Neutrophil (primary cell): ENCODE data around the gene GCLC.

Experiments
- H3K27ac ChIP-seq: fragments of 200-600 bp; sonication (generic); 2 replicates; pipeline ENCODE4 v1.5.1; 2016; ENCODE audit warnings: mild to moderate bottlenecking, moderate library complexity
- H3K27me3 ChIP-seq: fragments of 200-600 bp; sonication (generic); 2 replicates; pipeline ENCODE4 v1.6.0; 2016; ENCODE audit warnings: mild to moderate bottlenecking
- H3K36me3 ChIP-seq: fragments of 200-600 bp; sonication (generic); 2 replicates; pipeline ENCODE4 v1.5.1; 2017
- H3K4me1 ChIP-seq, 2 experiments: fragments of 200-600 bp in 1 of 2; sonication (generic) in 1 of 2; 1 replicate in 1 of 2; 2 replicates in 1 of 2; pipeline versions ENCODE4 v1.5.1 to v1.6.1; 2013 to 2016; ENCODE audit warnings: low read depth in 1 of 2, low read length in 1 of 2, mild to moderate bottlenecking in 1 of 2, moderate library complexity in 1 of 2; ENCODE audit not compliant: control insufficient read depth in 1 of 2, insufficient read depth in 1 of 2
- H3K4me3 ChIP-seq, 2 experiments: fragments of 200-600 bp in 1 of 2; sonication (generic) in 1 of 2; 1 replicate in 1 of 2; 2 replicates in 1 of 2; pipeline ENCODE4 v1.5.1; 2013 to 2016; ENCODE audit warnings: low read depth in 1 of 2, low read length in 1 of 2, mild to moderate bottlenecking in 1 of 2, moderate library complexity in 1 of 2
- H3K9me3 ChIP-seq: fragments of 200-600 bp; sonication (generic); 2 replicates; pipeline ENCODE4 v1.5.1; 2016
- CTCF ChIP-seq: fragments of 200-600 bp; sonication (generic); IDR thresholded peaks from 2 replicates; pipeline ENCODE4 v1.5.1; 2016; ENCODE audit warnings: antibody characterized with exemption

The GCLC gene

DNA sequence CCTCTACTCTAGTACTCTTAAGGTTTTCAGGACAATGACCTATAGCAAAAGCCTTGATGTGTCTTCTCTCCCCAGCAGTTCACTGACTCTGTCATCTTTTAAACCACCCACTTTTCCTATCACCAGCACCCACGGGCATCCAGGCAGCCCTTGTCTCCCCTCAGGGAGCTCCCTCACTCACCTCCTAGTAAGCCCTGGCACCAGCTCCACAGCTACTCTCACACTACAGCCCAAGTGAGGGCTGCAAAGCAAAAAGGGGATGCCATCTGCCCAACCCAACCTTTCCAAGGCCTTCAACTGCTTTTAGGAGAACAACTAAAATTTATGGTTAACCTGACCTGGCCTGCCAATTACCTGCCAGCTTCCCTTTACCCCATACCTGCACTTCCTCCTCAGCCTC, 26.0 kb downstream of the GCLC start:
- Histone ChIP-seq H3K9me3 (no peaks in the 10 kb centered on the region), H3K4me3 (no peak overlapping the region), H3K4me1 (no peaks in the 10 kb centered on the region), H3K27me3 (no peaks in the 10 kb centered on the region), H3K27ac (no peak overlapping the region), H3K36me3 (peaks cover 13% of the 10 kb centered on the region)
- no peak for TF ChIP-seq CTCF

DNA sequence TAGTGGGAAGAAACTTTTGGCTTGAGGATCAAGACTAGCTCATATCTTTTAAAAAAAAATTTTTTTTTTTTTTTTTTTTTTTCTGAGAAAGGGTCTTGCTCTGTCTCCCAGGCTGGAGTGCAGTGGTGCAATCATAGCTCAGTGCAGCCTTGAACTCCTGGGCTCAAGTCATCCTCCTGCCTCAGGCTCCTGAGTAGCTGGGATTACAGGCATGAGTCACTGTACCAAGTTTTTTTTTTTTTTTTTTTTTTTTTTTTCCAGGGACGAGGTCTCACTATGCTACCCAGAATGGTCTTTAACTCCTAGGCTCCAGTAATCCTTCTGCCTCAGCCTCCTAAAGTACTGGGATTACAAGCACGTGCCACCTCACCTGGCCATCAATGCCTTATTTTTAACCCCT, 27.9 kb downstream of the GCLC start:
- Histone ChIP-seq H3K9me3 (no peaks in the 10 kb centered on the region), H3K36me3 (peaks cover 17% of the 10 kb centered on the region), H3K4me1 (no peaks in the 10 kb centered on the region), H3K4me3 (no peak overlapping the region), H3K27ac (no peak overlapping the region), H3K27me3 (no peaks in the 10 kb centered on the region)
- TF ChIP-seq CTCF = no peak

DNA sequence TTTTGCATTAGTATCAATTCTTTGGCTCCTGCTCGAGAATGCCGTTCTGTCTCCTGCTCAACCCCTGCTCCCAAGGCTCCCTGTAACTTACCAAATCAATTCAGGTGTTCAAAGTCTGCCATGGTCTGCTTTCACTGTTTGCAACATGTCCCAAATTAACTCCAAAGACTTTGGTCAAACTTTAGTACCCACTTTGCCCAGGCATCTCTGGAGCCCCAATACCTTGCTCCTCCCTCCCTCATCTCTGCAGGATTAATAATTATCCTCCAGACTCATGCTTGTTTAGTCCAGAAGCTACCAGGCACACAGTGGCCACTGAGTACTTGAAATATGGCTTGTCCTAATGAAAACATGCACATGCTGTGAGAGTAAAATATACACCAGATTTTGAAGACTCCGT, 30.2 kb downstream of the GCLC start:
- H3K36me3 ChIP-seq = peaks cover 16% of the 10 kb centered on the region
- H3K27me3 ChIP-seq = no peaks in the 10 kb centered on the region
- H3K9me3 ChIP-seq = no peaks in the 10 kb centered on the region
- no peak overlapping the region for H3K4me3 ChIP-seq
- no peaks in the 10 kb centered on the region for H3K4me1 ChIP-seq
- H3K27ac ChIP-seq = no peak overlapping the region
- no peak for TF ChIP-seq CTCF

DNA sequence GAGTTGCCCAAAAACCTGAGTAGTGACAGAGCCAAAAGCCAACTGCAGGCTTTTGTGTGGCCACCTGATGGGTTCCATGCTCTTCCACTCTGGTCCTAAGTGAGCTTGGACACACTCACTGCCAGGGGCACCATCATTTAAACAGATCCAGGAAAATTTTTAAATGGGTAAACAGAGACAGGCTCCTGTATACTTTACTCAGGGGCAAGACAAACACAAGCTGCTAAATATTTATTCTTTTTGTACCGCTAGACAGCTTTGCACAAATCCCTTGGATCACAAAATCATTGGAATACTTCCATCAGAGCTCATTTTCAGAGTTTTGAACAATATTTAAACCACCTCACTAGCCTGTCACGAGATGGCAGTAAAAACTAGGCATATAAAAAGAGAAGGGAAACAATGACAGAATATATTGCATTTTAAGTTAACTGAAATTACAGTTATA, 31.4 kb downstream of the GCLC start:
- Histone ChIP-seq H3K4me3 (no peak overlapping the region), H3K4me1 (no peaks in the 10 kb centered on the region), H3K27me3 (no peaks in the 10 kb centered on the region), H3K36me3 (peaks cover 23% of the 10 kb centered on the region), H3K27ac (no peak overlapping the region), H3K9me3 (no peaks in the 10 kb centered on the region)
- TF ChIP-seq CTCF = no peak

DNA sequence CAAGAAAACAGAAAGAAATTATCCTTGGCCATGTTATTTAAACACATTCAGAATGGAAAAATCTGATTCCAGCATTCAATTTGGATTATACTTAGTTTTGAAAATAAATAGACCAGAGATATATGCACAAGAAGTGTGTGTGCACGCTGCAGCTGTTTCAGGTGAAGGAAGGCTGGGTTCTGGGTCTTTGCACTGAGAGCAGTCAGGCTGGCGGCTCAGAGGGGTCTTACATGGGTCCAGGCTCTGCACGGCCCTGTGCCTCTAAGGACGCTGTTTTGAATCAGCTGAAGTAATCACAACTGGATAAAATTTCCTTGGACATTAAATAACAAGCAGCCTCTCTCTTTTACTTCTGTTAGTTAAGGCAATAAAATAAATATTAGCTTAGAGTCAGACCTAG, 31.8 kb downstream of the GCLC start:
- no peak overlapping the region for H3K4me3 ChIP-seq
- no peaks in the 10 kb centered on the region for H3K27me3 ChIP-seq
- H3K4me1 ChIP-seq = no peaks in the 10 kb centered on the region
- H3K36me3 ChIP-seq = peaks cover 23% of the 10 kb centered on the region
- no peak overlapping the region for H3K27ac ChIP-seq
- H3K9me3 ChIP-seq = no peaks in the 10 kb centered on the region
- TF ChIP-seq CTCF = no peak

GRCh38 chr6:53512626-53513025, 32.3 kb downstream of the GCLC start:
- Histone ChIP-seq H3K36me3 (peaks cover 23% of the 10 kb centered on the region), H3K27me3 (no peaks in the 10 kb centered on the region), H3K9me3 (no peaks in the 10 kb centered on the region), H3K4me3 (no peak overlapping the region), H3K27ac (no peak overlapping the region), H3K4me1 (no peaks in the 10 kb centered on the region)
- TF ChIP-seq CTCF = no peak
